ENCODE measurements around the gene LMO4. TPM values are rescaled to one million over a fixed set of nuclear protein-coding genes. Genes with fewer than 3 reads are reported as not detected.

The LMO4 gene
- total and polyA plus RNA-seq, 8 donors, result 56.9 to 298 (median 253) TPM

DNA sequence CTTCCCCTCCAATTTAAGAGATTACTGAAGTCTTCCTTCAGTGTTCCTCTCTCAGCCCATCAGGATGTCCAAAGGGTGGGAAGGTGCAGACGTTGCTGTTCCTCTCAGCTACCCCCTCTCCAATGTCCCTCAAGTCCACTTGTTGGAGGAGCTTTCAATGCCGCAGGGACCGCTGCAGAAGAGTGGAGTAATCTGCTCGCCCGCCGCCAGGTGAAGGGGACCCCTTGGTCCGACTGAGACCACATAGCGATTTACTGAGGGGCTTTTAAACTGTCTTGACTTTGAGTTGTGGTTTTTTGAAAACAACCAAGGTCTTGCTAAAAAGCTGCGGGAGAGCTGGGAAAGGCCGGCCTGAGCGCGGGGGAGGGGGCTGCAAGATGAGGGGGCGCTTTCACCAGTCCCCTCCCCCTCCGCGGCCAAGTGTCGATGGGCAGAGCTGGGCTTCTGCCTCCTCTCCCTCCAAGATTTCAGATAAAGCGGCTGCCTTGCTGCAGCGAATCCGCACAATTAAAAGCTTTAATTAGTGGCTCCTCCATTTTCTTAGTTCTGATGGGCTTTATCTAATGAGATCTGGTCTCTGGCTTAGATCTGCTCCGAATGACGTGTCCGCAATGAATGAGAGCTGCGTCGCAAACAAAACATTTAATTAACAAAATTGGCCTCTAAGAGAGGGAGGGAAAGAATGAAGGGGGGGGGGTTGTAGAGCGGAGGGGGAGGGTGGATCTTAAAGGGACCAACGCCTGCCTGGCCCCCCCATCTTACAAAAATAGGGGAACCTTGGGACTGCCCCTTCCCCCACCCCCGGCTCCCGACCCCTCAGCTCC, 5.9 kb downstream of the LMO4 start:
- Histone ChIP-seq H3K4me1 (peaks cover 27 to 67% of the 10 kb centered on the region in 2 donors), H3K9me3 (no peaks in the 10 kb centered on the region), H3K4me3 (peak overlapping the region; percentile 45 to 76), H3K27me3 (no peaks in the 10 kb centered on the region), H3K27ac (peak overlapping the region; percentile 81 to 87), H3K36me3 (peaks cover 0 to 12% of the 10 kb centered on the region in 2 donors)
- DNase-seq (peak in 2 of 4 donors; percentile 39 to 59), ATAC-seq (peak; percentile 5)
- TF ChIP-seq CTCF (IDR thresholded peaks at IDR 0.05), result no peak
- intact Hi-C loops (cut with DNase I), result no loop called here

GRCh38 chr1:87335175-87335884, 6.7 kb downstream of the LMO4 start:
- DNase-seq (peak in 3 of 4 donors; percentile 58 to 96 (median 85)), ATAC-seq (peak; percentile 48)
- Histone ChIP-seq H3K4me1 (peaks cover 27 to 65% of the 10 kb centered on the region in 2 donors), H3K36me3 (peaks cover 0 to 19% of the 10 kb centered on the region in 2 donors), H3K27ac (peak overlapping the region; percentile 81 to 87), H3K9me3 (no peaks in the 10 kb centered on the region), H3K4me3 (peak overlapping the region; percentile 45 to 76), H3K27me3 (no peaks in the 10 kb centered on the region)
- intact Hi-C loops (cut with DNase I), result no loop called here
- TF ChIP-seq CTCF (IDR thresholded peaks at IDR 0.05), result no peak

DNA sequence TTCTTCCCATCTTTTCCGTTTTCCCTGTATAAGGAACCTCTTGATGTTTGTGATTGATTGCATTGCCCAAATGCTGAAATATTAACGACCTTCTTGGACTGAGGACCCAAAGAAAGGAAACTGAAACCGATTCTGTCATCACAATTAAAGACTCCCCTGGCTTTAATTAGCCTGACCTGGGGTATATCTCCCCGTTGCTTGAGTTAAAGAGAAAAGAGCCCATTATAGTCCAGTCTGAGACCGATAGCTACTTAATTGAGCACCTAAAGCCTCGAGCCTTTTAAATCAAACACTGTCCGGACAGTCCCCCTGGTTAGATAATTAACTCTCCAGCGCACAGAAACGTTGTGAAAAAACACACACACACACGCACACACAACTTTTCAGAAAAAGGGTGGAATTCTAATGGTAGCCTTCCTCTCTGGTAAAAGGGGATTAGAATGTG, 8.0 kb downstream of the LMO4 start:
- intact Hi-C loops (cut with DNase I), result no loop called here
- Histone ChIP-seq H3K4me1 (peaks cover 27 to 60% of the 10 kb centered on the region in 2 donors), H3K4me3 (peak overlapping the region in 1 of 2 donors; percentile 76), H3K9me3 (no peaks in the 10 kb centered on the region), H3K27ac (peak overlapping the region in 1 of 2 donors; percentile 11), H3K27me3 (no peaks in the 10 kb centered on the region), H3K36me3 (peaks cover 0 to 33% of the 10 kb centered on the region in 2 donors)
- no peak for TF ChIP-seq CTCF (IDR thresholded peaks at IDR 0.05)
- DNase-seq (no peak), ATAC-seq (no peak)

- H3K27ac ChIP-seq, result no peak overlapping the region
- intact Hi-C loops (cut with DNase I), result no loop called here
- no peak overlapping the region for H3K4me3 ChIP-seq
- peaks cover 22 to 50% of the 10 kb centered on the region in 2 donors for H3K4me1 ChIP-seq
- H3K36me3 ChIP-seq, result peaks cover 4 to 40% of the 10 kb centered on the region in 2 donors
- ATAC-seq (no peak), DNase-seq (no peak)
- TF ChIP-seq CTCF (IDR thresholded peaks at IDR 0.05), result no peak
- H3K9me3 ChIP-seq, result no peaks in the 10 kb centered on the region
- H3K27me3 ChIP-seq, result no peaks in the 10 kb centered on the region
Measured at GRCh38 chr1:87337606-87338005, 8.9 kb downstream of the LMO4 start.

DNA sequence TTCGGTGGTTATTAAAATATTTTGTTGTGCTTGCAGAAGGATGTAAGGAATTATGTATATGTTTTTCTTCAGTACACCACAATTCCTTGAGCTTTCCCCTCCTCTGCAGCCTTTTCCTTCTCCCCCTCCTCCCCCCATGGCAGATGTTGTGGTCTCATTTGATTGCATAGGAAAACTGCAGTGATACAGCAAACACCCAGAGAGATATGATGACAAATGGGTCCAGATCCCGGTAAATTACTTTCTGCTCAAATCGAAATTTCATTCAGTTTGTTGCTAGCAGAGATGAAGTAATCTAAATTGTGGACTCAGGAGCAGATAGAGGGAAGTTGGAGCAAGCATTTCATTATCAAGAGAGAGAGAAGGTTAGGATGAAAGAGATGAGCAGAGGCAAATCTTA, 9.9 kb downstream of the LMO4 start:
- Histone ChIP-seq H3K27me3 (no peaks in the 10 kb centered on the region), H3K36me3 (peaks cover 4 to 46% of the 10 kb centered on the region in 2 donors), H3K4me3 (no peak overlapping the region), H3K4me1 (peaks cover 18 to 41% of the 10 kb centered on the region in 2 donors), H3K27ac (no peak overlapping the region), H3K9me3 (no peaks in the 10 kb centered on the region)
- ATAC-seq, result no peak
- TF ChIP-seq CTCF (IDR thresholded peaks at IDR 0.05), result no peak
- DNase-seq, result no peak
- intact Hi-C loops (cut with DNase I), result no loop called here

Data from left lung (tissue), 10 donors.